Peyer's patch (tissue), 4 donors: Measurements from ENCODE around the gene BMP8B. TPM values are rescaled to one million over a fixed set of nuclear protein-coding genes. Genes with fewer than 3 reads are reported as not detected.

Experiments used
- DNase-seq, 3 donors: peaks; one replicate each; pipeline ENCODE4 v3.0.0-alpha.2; 2017 to 2019
- H3K27ac ChIP-seq, 4 donors: fragments of 200-600 bp; sonication (generic); one replicate each; pipeline ENCODE4 v1.5.1; 2016 to 2019
- H3K27me3 ChIP-seq, 2 donors: fragments of 200-600 bp; sonication (generic); one replicate each; pipeline ENCODE4 v1.5.1; 2019
- H3K36me3 ChIP-seq, 3 donors: fragments of 200-600 bp; sonication (generic); one replicate each; pipeline ENCODE4 v1.5.1; 2016 to 2019
- H3K4me1 ChIP-seq, 4 donors: fragments of 200-600 bp; sonication (generic); one replicate each; pipeline ENCODE4 v1.5.1; 2016 to 2019
- H3K4me3 ChIP-seq, 4 donors: fragments of 200-600 bp; sonication (generic); 1 replicate in 3 of 4; 2 replicates in 1 of 4; pipeline ENCODE4 v1.5.1; 2016 to 2019; ENCODE audit warnings: mild to moderate bottlenecking in 1 of 4
- H3K9me3 ChIP-seq, 4 donors: fragments of 200-600 bp; sonication (generic); one replicate each; pipeline ENCODE4 v1.5.1; 2016 to 2019; ENCODE audit warnings: mild to moderate bottlenecking in 1 of 4
- CTCF ChIP-seq, 6 experiments: fragments of 450-650 bp in 4 of 6; fragments of 200-600 bp in 2 of 6; sonication (generic) in 1 of 6; IDR thresholded peaks; one replicate each; pipeline ENCODE4 v1.5.1; 2017 to 2019; ENCODE audit warnings: antibody characterized with exemption in 6 of 6, mild to moderate bottlenecking in 3 of 6, moderate library complexity in 1 of 6
- POLR2A ChIP-seq, 2 donors: fragments of 450-650 bp; IDR thresholded peaks; one replicate each; pipeline ENCODE4 v1.5.1; 2017; ENCODE audit warnings: antibody characterized with exemption in 2 of 2, mild to moderate bottlenecking in 2 of 2, moderate library complexity in 2 of 2
- total RNA-seq, 4 donors: library from RNA; depleted of rRNA; stranded (reverse); fragments of >200 nt; gene quantifications; one replicate each; pipeline ENCODE4 v1.1.0, GENCODE V29; 2016

Gene BMP8B
- total RNA-seq, 4 donors from 2014 or later = 1.7 to 34.0 (median 15.7) TPM

- Histone ChIP-seq H3K27ac (no peak overlapping the region), H3K4me3 (no peak overlapping the region), H3K9me3 (no peaks in the 10 kb centered on the region), H3K36me3 (peaks cover 5 to 98% (median 5%) of the 10 kb centered on the region in 3 donors), H3K4me1 (no peaks in the 10 kb centered on the region), H3K27me3 (no peaks in the 10 kb centered on the region)
- no peak for TF ChIP-seq POLR2A (IDR thresholded peaks at IDR 0.05)
- no peak for TF ChIP-seq CTCF (IDR thresholded peaks at IDR 0.05)
- no peak for DNase-seq
Measured at GRCh38 chr1:39753132-39754025, 35.3 kb downstream of the BMP8B start.

DNA sequence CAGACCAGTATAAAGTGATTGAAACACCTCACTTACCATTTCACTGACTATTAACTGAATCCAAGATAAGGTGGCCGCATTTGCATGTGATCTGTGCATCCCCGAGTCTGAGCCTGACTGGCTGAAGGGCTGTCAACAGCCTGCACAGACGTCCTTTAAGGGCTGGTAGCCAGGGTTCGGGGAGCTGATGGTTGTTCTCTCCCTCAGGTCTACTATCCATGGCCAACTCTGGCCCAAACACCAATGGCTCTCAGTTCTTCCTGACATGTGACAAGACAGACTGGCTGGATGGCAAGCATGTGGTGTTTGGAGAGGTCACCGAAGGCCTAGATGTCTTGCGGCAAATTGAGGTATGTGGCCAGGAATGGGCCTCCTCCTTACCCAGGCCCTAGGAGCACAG is 36.0 kb downstream of the BMP8B start:
- no peak overlapping the region for H3K27ac ChIP-seq

GRCh38 chr1:39751595-39751994 is 37.1 kb downstream of the BMP8B start:
- TF ChIP-seq CTCF (IDR thresholded peaks at IDR 0.05) = no peak
- no peak for TF ChIP-seq POLR2A (IDR thresholded peaks at IDR 0.05)
- no peak for DNase-seq
- Histone ChIP-seq H3K9me3 (no peaks in the 10 kb centered on the region), H3K36me3 (peaks cover 5 to 99% (median 5%) of the 10 kb centered on the region in 3 donors), H3K27ac (no peak overlapping the region), H3K4me3 (no peak overlapping the region), H3K4me1 (no peaks in the 10 kb centered on the region), H3K27me3 (no peaks in the 10 kb centered on the region)

More for the DNA sequence above, 36.0 kb downstream of the BMP8B start:
- no peak for TF ChIP-seq POLR2A (IDR thresholded peaks at IDR 0.05)
- TF ChIP-seq CTCF (IDR thresholded peaks at IDR 0.05) = no peak
- no peak for DNase-seq
- no peaks in the 10 kb centered on the region for H3K27me3 ChIP-seq
- no peaks in the 10 kb centered on the region for H3K9me3 ChIP-seq
- peaks cover 5 to 98% (median 5%) of the 10 kb centered on the region in 3 donors for H3K36me3 ChIP-seq
- H3K4me1 ChIP-seq = no peaks in the 10 kb centered on the region
- no peak overlapping the region for H3K4me3 ChIP-seq

DNA sequence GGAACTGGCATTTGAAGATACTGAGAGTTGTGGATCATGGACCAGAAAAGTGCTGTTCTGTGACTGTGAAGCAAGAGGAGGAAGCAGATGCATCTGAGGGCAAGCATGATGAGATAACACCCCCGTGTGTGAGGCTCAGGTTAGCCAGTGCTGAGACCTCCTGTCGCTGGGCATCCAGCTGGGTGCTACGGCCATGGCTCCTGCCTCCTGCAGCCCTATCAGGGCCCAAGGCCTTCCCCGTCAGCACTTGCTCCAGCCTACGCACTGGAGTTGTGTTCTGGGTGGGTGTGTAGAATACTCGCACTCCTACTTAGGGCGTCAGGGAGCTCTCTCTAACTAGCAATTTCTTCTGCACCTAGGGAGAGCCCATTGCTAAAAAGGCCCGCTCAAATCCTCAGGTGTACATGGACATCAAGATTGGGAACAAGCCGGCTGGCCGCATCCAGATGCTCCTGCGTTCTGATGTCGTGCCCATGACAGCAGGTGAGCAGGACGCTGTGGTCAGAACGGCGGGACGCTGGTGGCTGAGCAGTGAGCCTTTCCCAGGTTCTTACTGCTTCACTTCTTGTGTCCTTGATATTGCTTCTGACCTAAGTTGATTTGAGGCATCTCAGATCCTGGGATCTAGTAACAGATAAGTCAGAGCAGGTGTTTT is 43.5 kb downstream of the BMP8B start:
- H3K27me3 ChIP-seq = no peaks in the 10 kb centered on the region
- no peak for TF ChIP-seq CTCF (IDR thresholded peaks at IDR 0.05)
- no peak for TF ChIP-seq POLR2A (IDR thresholded peaks at IDR 0.05)
- no peak for DNase-seq
- no peaks in the 10 kb centered on the region for H3K9me3 ChIP-seq
- H3K27ac ChIP-seq = no peak overlapping the region
- H3K36me3 ChIP-seq = peaks cover 0 to 93% (median 5%) of the 10 kb centered on the region in 3 donors
- no peak overlapping the region for H3K4me3 ChIP-seq
- H3K4me1 ChIP-seq = peaks cover 0 to under 1% (median 0%) of the 10 kb centered on the region in 4 donors

DNA sequence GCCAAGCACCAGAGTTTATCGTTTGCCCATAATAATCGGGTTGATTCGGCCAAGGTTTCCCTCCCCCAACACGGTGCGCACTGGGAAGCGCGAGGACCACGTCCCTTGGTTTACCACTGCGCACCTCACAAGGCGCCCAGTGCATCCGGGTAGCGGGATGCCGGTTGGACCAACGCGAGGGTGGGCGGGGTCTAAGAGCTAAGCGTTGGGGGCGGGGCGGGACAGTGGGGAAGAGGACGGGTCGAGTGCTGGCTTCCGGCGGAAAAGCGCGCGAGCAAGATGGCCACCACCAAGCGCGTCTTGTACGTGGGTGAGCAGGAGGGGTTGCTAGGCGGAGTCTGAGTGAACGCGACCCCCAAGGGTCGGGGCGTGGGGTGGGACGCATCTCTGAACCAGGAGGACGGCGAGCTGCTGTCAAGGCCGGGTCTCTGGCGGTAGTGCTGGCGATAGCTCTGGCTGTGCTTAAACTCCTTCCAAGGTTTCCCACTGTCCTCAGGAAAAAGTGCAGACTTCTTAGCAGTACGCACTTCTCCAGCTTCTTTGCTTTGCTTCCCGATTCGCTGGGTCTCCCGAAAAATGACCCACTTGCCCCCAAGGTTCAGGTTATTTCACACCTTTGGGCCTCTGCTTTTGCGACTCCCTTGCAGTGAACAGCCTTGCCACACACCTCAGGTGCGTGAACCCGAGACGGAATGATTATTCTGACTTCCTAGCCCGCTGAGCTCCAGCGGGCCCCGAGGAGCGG is 49.9 kb downstream of the BMP8B start, which contains the start of gene PPIE:
Gene PPIE, plus strand, starts transcription at position 261 of the 745 bp plus-strand sequence. Its CDS starts 19 bp downstream, at position 280.
- Histone ChIP-seq H3K27me3 (no peaks in the 10 kb centered on the region), H3K4me3 (peak within 1 kb of the TSS; percentile 72 to 76 (median 74)), H3K27ac (peak within 1 kb of the TSS; percentile 66 to 78 (median 72)), H3K9me3 (no peaks in the 10 kb centered on the region), H3K4me1 (peaks cover 0 to 12% (median 9%) of the 10 kb centered on the region in 4 donors), H3K36me3 (peaks cover 0 to 32% (median 0%) of the 10 kb centered on the region in 3 donors)
- TF ChIP-seq CTCF (IDR thresholded peaks at IDR 0.05) = no peak
- peak in 1 of 2 donors; percentile 10 for TF ChIP-seq POLR2A (IDR thresholded peaks at IDR 0.05)
- peak; percentile 95 to 99 (median 98) for DNase-seq
